GM20431 (cell line): ENCODE results near the gene LHX1.

Experiments
- in situ Hi-C: fragments of 300-500 bp; cut with MseI, MboI; formaldehyde crosslinking; loops from one replicate; pipeline ENCODE4 v1.15.0; 2020; ENCODE audit warnings: low sequenced_read_pairs; ENCODE audit not compliant: unreplicated experiment

Gene LHX1

GRCh38 chr17:36950027-36950426 lies 12.8 kb downstream of the LHX1 start:
- in situ Hi-C loops: no loop called here

- in situ Hi-C loops: no loop called here
These were observed 14.0 kb downstream of the LHX1 start for GRCh38 chr17:36951084-36951789.

- in situ Hi-C loops: no loop called here
These were observed 34.2 kb downstream of the LHX1 start for GRCh38 chr17:36971508-36971907.

- in situ Hi-C loops: no loop called here
These were observed 35.0 kb downstream of the LHX1 start for GRCh38 chr17:36972186-36972700.

- in situ Hi-C loops: no loop called here
These were observed 35.6 kb downstream of the LHX1 start for GRCh38 chr17:36972905-36973304.

GRCh38 chr17:36975922-36976515 lies 38.7 kb downstream of the LHX1 start:
- in situ Hi-C loops: no loop called here

- in situ Hi-C loops: no loop called here
These were observed 39.8 kb downstream of the LHX1 start for GRCh38 chr17:36977066-36977465.

GRCh38 chr17:36977568-36977967 lies 40.3 kb downstream of the LHX1 start:
- in situ Hi-C loops: no loop called here

GRCh38 chr17:36978810-36979564 lies 41.7 kb downstream of the LHX1 start:
- in situ Hi-C loops: no loop called here

GRCh38 chr17:36979565-36979941 lies 42.3 kb downstream of the LHX1 start:
- in situ Hi-C loops: no loop called here

- in situ Hi-C loops: no loop called here
These were observed 43.0 kb downstream of the LHX1 start for GRCh38 chr17:36980280-36980761.

- in situ Hi-C loops: no loop called here
These were observed 46.3 kb downstream of the LHX1 start for GRCh38 chr17:36983618-36984017.

- in situ Hi-C loops: no loop called here
These were observed 51.9 kb downstream of the LHX1 start for GRCh38 chr17:36989173-36989572.

GRCh38 chr17:36992701-36993100 lies 55.4 kb downstream of the LHX1 start:
- in situ Hi-C loops: no loop called here

- in situ Hi-C loops: no loop called here
These were observed 56.0 kb downstream of the LHX1 start for GRCh38 chr17:36993227-36993626.
